ENCODE data around the gene OR51L1. TPM values are rescaled to one million over a fixed set of nuclear protein-coding genes. Genes with fewer than 3 reads are reported as not detected.

Gene OR51L1
- total RNA-seq, 1 experiment from 2014 or later: not detected

- ChIA-PET CTCF (no interaction called here), RAD21 (ENCODE audit: low non-redundant PET in 1 of 2, low total read pairs in 2 of 2, uncharacterized antibody in 2 of 2, unreplicated experiment in 2 of 2) (no interaction called here), POLR2A (no interaction called here)
- TF ChIP-seq CEBPB (IDR thresholded peaks at IDR 0.05; ENCODE audit: low read depth) (no peak), POLR2A (IDR thresholded peaks at IDR 0.05; ENCODE audit: borderline replicate concordance, extremely low read depth, insufficient read depth, insufficient read length) (no peak), CTCF (IDR thresholded peaks at IDR 0.05 in 2 of 3, conservative IDR thresholded peaks at IDR 0.05 in 1 of 3; ENCODE audit: borderline replicate concordance in 1 of 3, insufficient read depth in 1 of 3, low read depth in 2 of 3, low read length in 2 of 3) (no peak), ZFX (IDR thresholded peaks at IDR 0.05) (no peak), CBX3 (IDR thresholded peaks at IDR 0.05; ENCODE audit: low read depth) (no peak), ZNF274 (IDR thresholded peaks at IDR 0.05; ENCODE audit: low read depth, low read length) (no peak), EGR1 (IDR thresholded peaks at IDR 0.05; ENCODE audit: low read depth) (no peak), SRF (IDR thresholded peaks at IDR 0.05; ENCODE audit: low read depth) (no peak), SP1 (IDR thresholded peaks at IDR 0.05; ENCODE audit: low read depth) (no peak), YY1 (IDR thresholded peaks at IDR 0.05; ENCODE audit: extremely low read depth, insufficient replicate concordance, low read depth, low read length) (no peak), ELF1 (IDR thresholded peaks at IDR 0.05; ENCODE audit: borderline replicate concordance, low read depth) (no peak), ATF3 (IDR thresholded peaks at IDR 0.05) (no peak), FOSL1 (IDR thresholded peaks at IDR 0.05; ENCODE audit: low read depth) (no peak), REST (IDR thresholded peaks at IDR 0.05; ENCODE audit: low read depth) (no peak), SIN3A (IDR thresholded peaks at IDR 0.05; ENCODE audit: low read depth) (no peak)
- H3K4me3 ChIP-seq (replicated peaks in 1 of 2; ENCODE audit: low read depth in 1 of 2, low read length in 2 of 2): no peak overlapping the region
- H3K27me3 ChIP-seq (ENCODE audit: insufficient read depth, low read length): peaks cover 37% of the 10 kb centered on the region
- H3K9ac ChIP-seq (ENCODE audit: low read length): no peak overlapping the region
- no peak for ATAC-seq
- H3K4me2 ChIP-seq (ENCODE audit: low read length): no peak overlapping the region
- no TSS peak for BruUV-seq (replicated peaks)
- no peak overlapping the region for H3K27ac ChIP-seq (ENCODE audit: low read depth, low read length)
- no peaks in the 10 kb centered on the region for H4K20me1 ChIP-seq (ENCODE audit: insufficient read depth)
- no peaks in the 10 kb centered on the region for H3K9me3 ChIP-seq (ENCODE audit: control insufficient read depth in 1 of 2, insufficient read depth in 1 of 2, low read depth in 1 of 2, low read length in 2 of 2)
- H2AFZ ChIP-seq (ENCODE audit: low read depth, low read length, poor library complexity, severe bottlenecking): no peak overlapping the region
- no peaks in the 10 kb centered on the region for H3K36me3 ChIP-seq (ENCODE audit: control insufficient read depth in 1 of 2, insufficient read depth in 2 of 2, low read length in 2 of 2)
- no peak for DNase-seq (ENCODE audit: low read depth, low spot score)
- no peaks in the 10 kb centered on the region for H3K79me2 ChIP-seq (ENCODE audit: insufficient read depth, low read length)
- no peaks in the 10 kb centered on the region for H3K9me2 ChIP-seq (ENCODE audit: insufficient read depth)
- intact Hi-C loops (cut with micrococcal nuclease): no loop called here
- H3K4me1 ChIP-seq (ENCODE audit: control insufficient read depth in 1 of 2, insufficient read depth in 2 of 2, low read length in 2 of 2): no peaks in the 10 kb centered on the region
Measured at GRCh38 chr11:4975436-4975835, 19.2 kb upstream of the OR51L1 start.

All from HCT116 (cell line).